HEK293 (cell line): ENCODE results near the gene CACNA2D3.
A peak's percentile ranks its signal among the peaks of the same experiment; 100 is the strongest.

Source experiments
- CTCF ChIA-PET: fragments of 350-600 bp; formaldehyde crosslinking; extraction: SDS; loops from one replicate; lab custom pipeline; 2021; ENCODE audit warnings: antibody characterized with exemption; lab: Yijun Ruan, JAX
- POLR2A ChIA-PET: fragments of 300-600 bp; formaldehyde crosslinking; extraction: SDS; loops from one replicate; lab custom pipeline; 2020; ENCODE audit warnings: antibody characterized with exemption, inconsistent platforms; lab: Yijun Ruan, JAX
- H3K27ac ChIP-seq: fragments of 200-500 bp; sonication (Bioruptor generic); 2 replicates; pipeline ENCODE4 v1.5.1; 2014; ENCODE audit warnings: low read depth, low read length, control low read depth, inconsistent platforms; ENCODE audit errors: extremely low read depth
- H3K36me3 ChIP-seq, 2 experiments: fragments of 200-500 bp in 1 of 2; sonication (Bioruptor generic) in 1 of 2; 1 replicate in 1 of 2; 2 replicates in 1 of 2; pipeline ENCODE4 v1.5.1; 2014 to 2017; ENCODE audit warnings: inconsistent platforms in 2 of 2, low read length in 2 of 2; ENCODE audit not compliant: control insufficient read depth in 2 of 2, insufficient read depth in 1 of 2
- H3K4me1 ChIP-seq: fragments of 200-500 bp; sonication (Bioruptor generic); 2 replicates; pipeline ENCODE4 v1.5.1; 2014; ENCODE audit warnings: mild to moderate bottlenecking, low read length, inconsistent platforms; ENCODE audit not compliant: control insufficient read depth, insufficient read depth
- H3K4me3 ChIP-seq: 2 replicates; pipeline ENCODE4 v1.5.1; 2011; ENCODE audit warnings: low read depth, mild to moderate bottlenecking, control low read depth, low read length, moderate library complexity
- H3K9me3 ChIP-seq: fragments of 200-500 bp; sonication (Bioruptor generic); 2 replicates; pipeline ENCODE4 v1.5.1; 2014; ENCODE audit warnings: low read depth, low read length, inconsistent platforms; ENCODE audit not compliant: control insufficient read depth, insufficient read depth
- FEZF1 ChIP-seq: fragments of 450-650 bp; formaldehyde crosslinking; IDR thresholded peaks from 2 replicates; pipeline ENCODE4 v1.5.1; 2016; ENCODE audit warnings: missing biosample characterization, missing genetic modification characterization
- GLI4 ChIP-seq: fragments of 450-650 bp; formaldehyde crosslinking; IDR thresholded peaks from 2 replicates; pipeline ENCODE4 v1.5.1; 2016; ENCODE audit warnings: missing biosample characterization, missing genetic modification characterization
- IKZF3 ChIP-seq: fragments of 450-650 bp; IDR thresholded peaks from 2 replicates; pipeline ENCODE4 v1.5.0; 2018; ENCODE audit warnings: missing biosample characterization, mild to moderate bottlenecking, missing genetic modification characterization, moderate library complexity
- KLF1 ChIP-seq: fragments of 450-650 bp; formaldehyde crosslinking; IDR thresholded peaks from 2 replicates; pipeline ENCODE4 v1.5.1; 2016; ENCODE audit warnings: missing biosample characterization, missing genetic modification characterization
- KLF17 ChIP-seq: fragments of 450-650 bp; formaldehyde crosslinking; IDR thresholded peaks from 2 replicates; pipeline ENCODE4 v1.5.1; 2016; ENCODE audit warnings: missing biosample characterization, missing genetic modification characterization
- PATZ1 ChIP-seq: fragments of 450-650 bp; formaldehyde crosslinking; IDR thresholded peaks from 2 replicates; pipeline ENCODE4 v1.5.1; 2016; ENCODE audit warnings: missing biosample characterization, missing genetic modification characterization
- SCRT1 ChIP-seq: fragments of 450-650 bp; formaldehyde crosslinking; IDR thresholded peaks from 2 replicates; pipeline ENCODE4 v1.5.1; 2016; ENCODE audit warnings: missing biosample characterization, missing genetic modification characterization, borderline replicate concordance
- SETDB1 ChIP-seq: IDR thresholded peaks from one replicate; pipeline ENCODE4 v1.6.1; 2017; ENCODE audit warnings: mild to moderate bottlenecking, low read length, moderate library complexity, mixed read lengths; ENCODE audit not compliant: insufficient read length
- SP2 ChIP-seq: fragments of 450-650 bp; formaldehyde crosslinking; IDR thresholded peaks from 2 replicates; pipeline ENCODE4 v1.5.1; 2016; ENCODE audit warnings: missing biosample characterization, missing genetic modification characterization
- ZBTB20 ChIP-seq: fragments of 450-650 bp; formaldehyde crosslinking; IDR thresholded peaks from 2 replicates; pipeline ENCODE4 v1.5.1; 2016; ENCODE audit warnings: missing biosample characterization, missing genetic modification characterization
- ZFP41 ChIP-seq: fragments of 450-650 bp; formaldehyde crosslinking; IDR thresholded peaks from 2 replicates; pipeline ENCODE4 v1.5.1; 2016; ENCODE audit warnings: missing biosample characterization, missing genetic modification characterization, borderline replicate concordance
- ZNF10 ChIP-seq: fragments of 450-650 bp; formaldehyde crosslinking; IDR thresholded peaks from 2 replicates; pipeline ENCODE4 v1.5.1; 2017; ENCODE audit warnings: missing biosample characterization, missing genetic modification characterization
- ZNF214 ChIP-seq: fragments of 450-650 bp; formaldehyde crosslinking; IDR thresholded peaks from 2 replicates; pipeline ENCODE4 v1.5.1; 2017; ENCODE audit warnings: missing biosample characterization, mild to moderate bottlenecking, missing genetic modification characterization, borderline replicate concordance
- ZNF274 ChIP-seq, 2 experiments: fragments of 200-500 bp in 1 of 2; fragments of 450-650 bp in 1 of 2; sonication (Bioruptor generic) in 1 of 2; formaldehyde crosslinking in 1 of 2; IDR thresholded peaks; 2 replicates each; pipeline versions ENCODE4 v1.5.1 to v1.6.1; 2014 to 2016; ENCODE audit warnings: borderline replicate concordance in 1 of 2, inconsistent platforms in 1 of 2, low read length in 1 of 2, missing biosample characterization in 1 of 2, missing genetic modification characterization in 1 of 2
- ZNF302 ChIP-seq: fragments of 450-650 bp; formaldehyde crosslinking; IDR thresholded peaks from 2 replicates; pipeline ENCODE4 v1.5.1; 2016; ENCODE audit warnings: missing biosample characterization, missing genetic modification characterization, low read depth
- ZNF362 ChIP-seq: fragments of 450-650 bp; formaldehyde crosslinking; IDR thresholded peaks from 2 replicates; pipeline ENCODE4 v1.5.1; 2016; ENCODE audit warnings: missing biosample characterization, missing genetic modification characterization
- ZNF416 ChIP-seq: fragments of 450-650 bp; formaldehyde crosslinking; IDR thresholded peaks from 2 replicates; pipeline ENCODE4 v1.5.1; 2016; ENCODE audit warnings: missing biosample characterization, missing genetic modification characterization
- ZNF426 ChIP-seq: fragments of 450-650 bp; formaldehyde crosslinking; IDR thresholded peaks from 2 replicates; pipeline ENCODE4 v1.5.1; 2017; ENCODE audit warnings: missing biosample characterization, missing genetic modification characterization, mild to moderate bottlenecking, inconsistent platforms, moderate library complexity
- ZNF433 ChIP-seq: fragments of 450-650 bp; formaldehyde crosslinking; IDR thresholded peaks from 2 replicates; pipeline ENCODE4 v1.5.1; 2016; ENCODE audit warnings: missing biosample characterization, missing genetic modification characterization, low read depth
- ZNF513 ChIP-seq: fragments of 450-650 bp; IDR thresholded peaks from 2 replicates; pipeline ENCODE4 v1.5.1; 2018; ENCODE audit warnings: missing biosample characterization, missing genetic modification characterization
- ZNF585B ChIP-seq: fragments of 450-650 bp; formaldehyde crosslinking; IDR thresholded peaks from 2 replicates; pipeline ENCODE4 v1.5.1; 2016; ENCODE audit warnings: missing biosample characterization, missing genetic modification characterization
- ZNF660 ChIP-seq: fragments of 450-650 bp; IDR thresholded peaks from 2 replicates; pipeline ENCODE4 v1.5.1; 2018; ENCODE audit warnings: missing biosample characterization, mild to moderate bottlenecking, missing genetic modification characterization
- ZNF664 ChIP-seq: fragments of 450-650 bp; formaldehyde crosslinking; IDR thresholded peaks from 2 replicates; pipeline ENCODE4 v1.5.1; 2016; ENCODE audit warnings: missing biosample characterization, missing genetic modification characterization
- ZNF677 ChIP-seq: fragments of 450-650 bp; IDR thresholded peaks from 2 replicates; pipeline ENCODE4 v1.5.0; 2018; ENCODE audit warnings: missing biosample characterization, mild to moderate bottlenecking, missing genetic modification characterization, moderate library complexity
- ZNF776 ChIP-seq: fragments of 450-650 bp; formaldehyde crosslinking; IDR thresholded peaks from 2 replicates; pipeline ENCODE4 v1.5.0; 2017; ENCODE audit warnings: missing biosample characterization, missing genetic modification characterization, borderline replicate concordance
- ZNF785 ChIP-seq: fragments of 450-650 bp; formaldehyde crosslinking; IDR thresholded peaks from 2 replicates; pipeline ENCODE4 v1.5.1; 2016; ENCODE audit warnings: missing biosample characterization, missing genetic modification characterization

CACNA2D3 gene

GRCh38 chr3:54827056-54827687, 704.8 kb downstream of the CACNA2D3 start (continued):
- TF ChIP-seq SP2 (tag by site-specific recombination) (no peak), PATZ1 (no peak), ZNF214 (no peak), FEZF1 (tag by site-specific recombination) (no peak), ZNF677 (no peak), ZNF426 (tag by site-specific recombination) (no peak), ZNF785 (tag by site-specific recombination) (no peak)

GRCh38 chr3:54827776-54828175, 705.4 kb downstream of the CACNA2D3 start:
- H3K4me3 ChIP-seq = no peak overlapping the region
- H3K4me1 ChIP-seq = no peaks in the 10 kb centered on the region
- H3K9me3 ChIP-seq = no peaks in the 10 kb centered on the region
- TF ChIP-seq KLF17 (tag by site-specific recombination) (no peak), ZNF585B (tag by site-specific recombination) (no peak), GLI4 (tag by site-specific recombination) (no peak)
- H3K27ac ChIP-seq = no peak overlapping the region
- H3K36me3 ChIP-seq = no peaks in the 10 kb centered on the region
- CTCF ChIA-PET = no interaction called here
- POLR2A ChIA-PET = no interaction called here

GRCh38 chr3:54830658-54831057, 708.3 kb downstream of the CACNA2D3 start:
- no peaks in the 10 kb centered on the region for H3K4me1 ChIP-seq
- POLR2A ChIA-PET = no interaction called here
- no peak overlapping the region for H3K4me3 ChIP-seq
- no peaks in the 10 kb centered on the region for H3K9me3 ChIP-seq
- CTCF ChIA-PET = interaction anchor here (0.6 to 1.3 kb wide), 14 partner anchors 9 to 1510 kb away, joined by 3 to 4 read pairs (median 3); no protein-coding TSS in a partner anchor
- H3K27ac ChIP-seq = no peak overlapping the region
- TF ChIP-seq ZFP41 (tag by site-specific recombination) (no peak), ZNF664 (tag by site-specific recombination) (no peak), KLF1 (tag by site-specific recombination) (no peak), ZNF416 (tag by site-specific recombination) (no peak), ZBTB20 (no peak), ZNF10 (tag by site-specific recombination) (no peak), SETDB1 (peak; percentile 69), ZNF776 (tag by site-specific recombination) (no peak)
- no peaks in the 10 kb centered on the region for H3K36me3 ChIP-seq

- POLR2A ChIA-PET = no interaction called here
- CTCF ChIA-PET = interaction anchor here (0.6 to 1.3 kb wide), 11 partner anchors 8 to 1510 kb away, joined by 3 to 4 read pairs (median 3); no protein-coding TSS in a partner anchor
- Histone ChIP-seq H3K4me1 (no peaks in the 10 kb centered on the region), H3K4me3 (no peak overlapping the region), H3K27ac (no peak overlapping the region), H3K9me3 (no peaks in the 10 kb centered on the region), H3K36me3 (no peaks in the 10 kb centered on the region)
- TF ChIP-seq ZNF513 (tag by site-specific recombination) (no peak), ZNF362 (tag by site-specific recombination) (no peak), SCRT1 (tag by site-specific recombination) (no peak), ZNF302 (tag by site-specific recombination) (no peak), ZNF274 (IDR thresholded peaks at IDR 0.05; ENCODE audit: low read length) (no peak), ZNF274 (tag by site-specific recombination; IDR thresholded peaks at IDR 0.05; ENCODE audit: borderline replicate concordance) (no peak), IKZF3 (tag by site-specific recombination) (no peak), ZNF433 (tag by site-specific recombination) (no peak), ZNF660 (no peak)
Measured at GRCh38 chr3:54831112-54831511, 708.8 kb downstream of the CACNA2D3 start.
